K562 (cell line): ENCODE results near the gene PDCD10. TPM values are rescaled to one million over a fixed set of nuclear protein-coding genes. Genes with fewer than 3 reads are reported as not detected.

ENCODE experiments used
- ATAC-seq: fragments of 200-7000 bp; cut with Tn5 transposase; 3 replicates; pipeline ENCODE4 v1.9.1; 2020; ENCODE audit warnings: moderate library complexity
- BruUV-seq: library from RNA; stranded (reverse); fragments of 400-500 nt; replicated peaks from 2 replicates; lab custom pipeline; 2021; lab: Mats Ljungman, UMichigan
- CTCF ChIA-PET: fragments of 300-600 bp; formaldehyde crosslinking; extraction: SDS; loops from one replicate; lab custom pipeline; 2021; ENCODE audit warnings: low intra/inter-chr PET ratio; lab: Yijun Ruan, JAX
- POLR2A ChIA-PET: fragments of 300-600, 350-650 bp; sonication (Branson Sonifier 250); formaldehyde crosslinking; extraction: SDS; loops from one replicate; lab custom pipeline; 2021; ENCODE audit warnings: antibody characterized with exemption, inconsistent platforms; lab: Yijun Ruan, JAX
- DNase-seq, 4 experiments: peaks; one replicate each; pipeline versions ENCODE4 v3.0.0 to v3.0.0-alpha.2; 2011 to 2018; ENCODE audit warnings: low spot score in 3 of 4, mixed read lengths in 3 of 4; ENCODE audit errors: extremely low read depth in 1 of 4
- FAIRE-seq: peaks from 2 replicates; lab custom pipeline; 2011; peaks lifted over from hg19 to GRCh38; lab: Jason Lieb, UNC
- H2AFZ ChIP-seq: 2 replicates; pipeline ENCODE4 v1.6.0; 2011; ENCODE audit warnings: low read depth, low read length, control low read depth, inconsistent platforms
- H3K27ac ChIP-seq: fragments of 200-600 bp; 3 replicates; pipeline ENCODE4 v1.8.0; 2011; ENCODE audit warnings: low read depth, mild to moderate bottlenecking, control low read depth, inconsistent platforms, low read length, moderate library complexity, mixed read lengths; ENCODE audit errors: extremely low read depth
- H3K27me3 ChIP-seq, 2 experiments: fragments of 300-600 bp in 1 of 2; 2 replicates in 1 of 2; 3 replicates in 1 of 2; pipeline versions ENCODE4 v1.6.0 to v1.8.0; 2011; ENCODE audit warnings: inconsistent platforms in 2 of 2, low read length in 2 of 2, mild to moderate bottlenecking in 1 of 2, mixed read lengths in 1 of 2, moderate library complexity in 1 of 2; ENCODE audit not compliant: control insufficient read depth in 2 of 2, insufficient read depth in 2 of 2
- H3K36me3 ChIP-seq: fragments of 300-600 bp; 3 replicates; pipeline ENCODE4 v1.8.0; 2011; ENCODE audit warnings: mild to moderate bottlenecking, low read length, inconsistent platforms; ENCODE audit not compliant: control insufficient read depth, insufficient read depth
- H3K4me1 ChIP-seq, 2 experiments: fragments of 200-600 bp in 1 of 2; replicated peaks in 1 of 2; 2 replicates in 1 of 2; 3 replicates in 1 of 2; pipeline versions ENCODE4 v1.5.1 to v1.8.0; 2011; ENCODE audit warnings: inconsistent platforms in 2 of 2, low read length in 2 of 2, mild to moderate bottlenecking in 1 of 2, mixed read lengths in 1 of 2, moderate library complexity in 1 of 2; ENCODE audit not compliant: control insufficient read depth in 2 of 2, insufficient read depth in 2 of 2
- H3K4me2 ChIP-seq: 2 replicates; pipeline ENCODE4 v1.6.1; 2011; ENCODE audit warnings: low read length, control low read depth, inconsistent platforms, mixed read lengths; ENCODE audit not compliant: insufficient read depth
- H3K4me3 ChIP-seq: fragments of 200-600 bp; sonication (generic), shearing (Covaris generic); 2 replicates; pipeline ENCODE4 v1.5.1; 2016; ENCODE audit warnings: control low read depth, inconsistent platforms
- H3K79me2 ChIP-seq: fragments of 200-600 bp; 3 replicates; pipeline ENCODE4 v1.8.0; 2011; ENCODE audit warnings: low read length, inconsistent platforms; ENCODE audit not compliant: control insufficient read depth, insufficient read depth
- H3K9ac ChIP-seq, 2 experiments: 2 replicates each; pipeline versions ENCODE4 v1.6.0 to v1.6.1; 2011; ENCODE audit warnings: low read depth in 2 of 2, low read length in 2 of 2, control low read depth in 1 of 2, inconsistent platforms in 1 of 2, mild to moderate bottlenecking in 1 of 2, mixed read lengths in 1 of 2; ENCODE audit not compliant: insufficient read depth in 1 of 2
- H3K9me1 ChIP-seq: one replicate; pipeline ENCODE4 v1.6.0; 2011; ENCODE audit warnings: inconsistent platforms, mild to moderate bottlenecking, low read length, moderate library complexity; ENCODE audit not compliant: control insufficient read depth, insufficient read depth
- H3K9me3 ChIP-seq: replicated peaks from 2 replicates; pipeline ENCODE4 v1.5.1; 2011; ENCODE audit warnings: low read depth, low read length, inconsistent platforms; ENCODE audit not compliant: control insufficient read depth, insufficient read depth
- H4K20me1 ChIP-seq: replicated peaks from 2 replicates; pipeline ENCODE4 v1.6.1; 2011; ENCODE audit warnings: low read length, inconsistent platforms, mixed read lengths; ENCODE audit not compliant: control insufficient read depth, insufficient read depth
- BCLAF1 ChIP-seq, 2 experiments: fragments of 450-650 bp in 1 of 2; IDR thresholded peaks; 2 replicates each; pipeline ENCODE4 v1.6.1; 2011 to 2017; ENCODE audit warnings: low read depth in 2 of 2, antibody characterized with exemption in 1 of 2, borderline replicate concordance in 1 of 2, low read length in 1 of 2, mild to moderate bottlenecking in 1 of 2, mixed read lengths in 1 of 2; ENCODE audit not compliant: control insufficient read depth in 1 of 2
- CXXC5 ChIP-seq: fragments of 250-450 bp; sonication (Bioruptor Pico); IDR thresholded peaks from 2 replicates; pipeline ENCODE4 v1.8.0; 2022; ENCODE audit warnings: inconsistent platforms, mild to moderate bottlenecking, moderate library complexity
- EZH2 ChIP-seq: IDR thresholded peaks from 2 replicates; pipeline ENCODE4 v1.6.1; 2012; ENCODE audit warnings: low read depth, mild to moderate bottlenecking, inconsistent platforms, low read length, borderline replicate concordance
- GMEB1 ChIP-seq: fragments of 250-450 bp; sonication (Bioruptor Pico); IDR thresholded peaks from 2 replicates; pipeline ENCODE4 v1.4.0; 2020; ENCODE audit warnings: mild to moderate bottlenecking
- MCM7 ChIP-seq, 2 experiments: fragments of 450-650 bp; IDR thresholded peaks; 2 replicates each; pipeline ENCODE4 v1.6.1; 2016 to 2018
- RBM34 ChIP-seq: fragments of 200-400 bp; formaldehyde crosslinking; IDR thresholded peaks from 2 replicates; pipeline ENCODE4 v1.6.1; 2018; ENCODE audit warnings: low read length, borderline replicate concordance; ENCODE audit not compliant: insufficient read depth
- TEAD2 ChIP-seq: fragments of 450-650 bp; IDR thresholded peaks from 2 replicates; pipeline ENCODE4 v1.6.1; 2016; ENCODE audit warnings: missing genetic modification characterization, control low read depth, missing compliant biosample characterization
- ZNF121 ChIP-seq: sonication (generic); formaldehyde crosslinking; conservative IDR thresholded peaks from 2 replicates; pipeline ENCODE4 v1.8.0; 2022; ENCODE audit warnings: missing genetic modification reagents
- ZNF41 ChIP-seq: fragments of 250-450 bp; sonication (Bioruptor Pico); conservative IDR thresholded peaks from 2 replicates; pipeline ENCODE4 v1.4.0; 2020; ENCODE audit warnings: mild to moderate bottlenecking
- in situ Hi-C: fragments of 300-500 bp; cut with MboI; formaldehyde crosslinking; loops from 4 replicates; pipeline ENCODE4 v1.15.0; 2018; ENCODE audit warnings: inconsistent platforms, mixed read lengths
- intact Hi-C: fragments of 100-400 bp; cut with micrococcal nuclease; formaldehyde crosslinking; loops from 2 replicates; pipeline ENCODE4 v1.14.2; 2022
- polyA plus RNA-seq, 8 experiments: library from polyadenylated mRNA; depleted of rRNA in 4 of 8; stranded (reverse) in 5 of 8; unstranded in 3 of 8; fragments of >200 nt; fragmentation: Nextera tagmentation in 2 of 8; fragmentation: Illumina TruSeq in 1 of 8; extraction: Ambion mirVana in 2 of 8; extraction: Trizol in 1 of 8; gene quantifications; 2 replicates each; pipeline versions ENCODE4 v1.2.1 to v1.2.3, GENCODE V29; 2011 to 2014; ENCODE audit warnings: inconsistent platforms in 1 of 8, missing spikeins in 1 of 8
- total RNA-seq, 7 experiments: library from RNA; depleted of rRNA in 6 of 7; stranded (reverse); fragments of >200 nt in 6 of 7; fragmentation: Illumina TruSeq in 2 of 7; extraction: Trizol in 2 of 7; gene quantifications; 2 replicates each; pipeline versions ENCODE4 v1.2.1 to v1.2.3, GENCODE V29; 2011 to 2021; ENCODE audit warnings: low replicate concordance in 1 of 7

Gene PDCD10
- total and polyA plus RNA-seq, 9 of the 15 experiments (the other 6 are each of a cell fraction or from before 2014, with no cell fraction given): 121 to 476 (median 232) TPM

GRCh38 chr3:167749209-167749608 lies 14.5 kb upstream of the PDCD10 start:
- H3K27me3 ChIP-seq: no peaks in the 10 kb centered on the region
- DNase-seq (no peak), ATAC-seq (no peak), FAIRE-seq (no peak)
- BruUV-seq: no TSS peak
- no peak overlapping the region for H3K4me2 ChIP-seq
- H2AFZ ChIP-seq: no peak overlapping the region
- no peaks in the 10 kb centered on the region for H3K36me3 ChIP-seq
- in situ Hi-C loops (no loop called here), intact Hi-C loops (loop anchor here (10.0 kb wide), 1 partner anchor 144 kb away; no protein-coding TSS in a partner anchor)
- H3K9me1 ChIP-seq: no peaks in the 10 kb centered on the region
- ChIA-PET POLR2A (interaction anchor here (1.6 kb wide), 1 partner anchor 10 kb away, joined by 3 read pairs; no protein-coding TSS in a partner anchor), CTCF (no interaction called here)
- H4K20me1 ChIP-seq: no peaks in the 10 kb centered on the region
- H3K4me1 ChIP-seq: no peaks in the 10 kb centered on the region
- no peaks in the 10 kb centered on the region for H3K9me3 ChIP-seq
- no peak overlapping the region for H3K27ac ChIP-seq
- H3K9ac ChIP-seq: no peak overlapping the region
- H3K79me2 ChIP-seq: no peaks in the 10 kb centered on the region
- TF ChIP-seq ZNF121 (CRISPR knock-in tag): no peak
- no peak for TF ChIP-seq CXXC5 (CRISPR knock-in tag)
- no peak for TF ChIP-seq TEAD2 (tag)
- TF ChIP-seq ZNF41: no peak
- TF ChIP-seq GMEB1 (CRISPR knock-in tag): no peak
- no peak for TF ChIP-seq MCM7 (IDR thresholded peaks at IDR 0.05)
- no peak for TF ChIP-seq BCLAF1 (IDR thresholded peaks at IDR 0.05; ENCODE audit: borderline replicate concordance in 1 of 2, control insufficient read depth in 1 of 2, low read depth in 2 of 2, low read length in 1 of 2)
- no peak for TF ChIP-seq EZH2
- no peak for TF ChIP-seq RBM34
- H3K4me3 ChIP-seq: no peak overlapping the region
